ENCODE data around the gene CST3. TPM values are rescaled to one million over a fixed set of nuclear protein-coding genes. Genes with fewer than 3 reads are reported as not detected.

The CST3 gene
- total RNA-seq, 4 donors from 2014 or later: 951 to 1,877 (median 1,344) TPM

GRCh38 chr20:23602699-23603098 lies 35.1 kb downstream of the CST3 start:
- 80 to 83% methylated on average over 1 of the region's 6 CpGs for WGBS, 2 donors (ENCODE audit: low coverage in 1 of 2)
- Histone ChIP-seq H3K4me3 (no peak overlapping the region), H3K9me3 (no peaks in the 10 kb centered on the region), H3K27ac (peak overlapping the region in 3 of 4 donors; percentile 14 to 23 (median 22)), H3K27me3 (no peaks in the 10 kb centered on the region), H3K4me1 (peaks cover 0 to 48% (median 3%) of the 10 kb centered on the region in 3 donors), H3K36me3 (no peaks in the 10 kb centered on the region)
- TF ChIP-seq POLR2A (IDR thresholded peaks at IDR 0.05) (no peak), EP300 (IDR thresholded peaks at IDR 0.05) (no peak)
- ATAC-seq: no peak

GRCh38 chr20:23602241-23602640 lies 35.5 kb downstream of the CST3 start:
- Histone ChIP-seq H3K9me3 (no peaks in the 10 kb centered on the region), H3K36me3 (no peaks in the 10 kb centered on the region), H3K4me3 (no peak overlapping the region), H3K4me1 (peaks cover 0 to 45% (median 3%) of the 10 kb centered on the region in 3 donors), H3K27ac (peak overlapping the region in 3 of 4 donors; percentile 14 to 23 (median 22)), H3K27me3 (no peaks in the 10 kb centered on the region)
- WGBS, 2 donors (ENCODE audit: low coverage in 1 of 2): 50% methylated on average over 1 of the region's 2 CpGs; no CpG with 5 or more reads in 1 of the 2 donors
- TF ChIP-seq POLR2AphosphoS5 (IDR thresholded peaks at IDR 0.05): no peak
- no peak for TF ChIP-seq EP300 (IDR thresholded peaks at IDR 0.05)
- no peak for TF ChIP-seq POLR2A (IDR thresholded peaks at IDR 0.05)
- TF ChIP-seq CTCF (IDR thresholded peaks at IDR 0.05): no peak
- ATAC-seq: no peak

- 46 to 68% methylated on average over 2 to 3 of the region's 4 CpGs for WGBS, 2 donors (ENCODE audit: low coverage in 1 of 2)
- Histone ChIP-seq H3K27me3 (no peaks in the 10 kb centered on the region), H3K4me1 (peaks cover 0 to 39% (median 3%) of the 10 kb centered on the region in 3 donors), H3K36me3 (no peaks in the 10 kb centered on the region), H3K9me3 (no peaks in the 10 kb centered on the region), H3K4me3 (no peak overlapping the region), H3K27ac (peak overlapping the region in 1 of 4 donors; percentile 7)
- TF ChIP-seq CTCF (IDR thresholded peaks at IDR 0.05) (no peak), POLR2AphosphoS5 (IDR thresholded peaks at IDR 0.05) (no peak), EP300 (IDR thresholded peaks at IDR 0.05) (no peak), POLR2A (IDR thresholded peaks at IDR 0.05) (no peak)
- no peak for ATAC-seq
These were observed 36.0 kb downstream of the CST3 start for GRCh38 chr20:23601715-23602114.

- H3K27ac ChIP-seq: no peak overlapping the region
- H3K36me3 ChIP-seq: no peaks in the 10 kb centered on the region
- TF ChIP-seq EP300 (IDR thresholded peaks at IDR 0.05) (no peak), POLR2A (IDR thresholded peaks at IDR 0.05) (no peak), POLR2AphosphoS5 (IDR thresholded peaks at IDR 0.05) (no peak), CTCF (IDR thresholded peaks at IDR 0.05) (no peak)
- no peak overlapping the region for H3K4me3 ChIP-seq
- no peaks in the 10 kb centered on the region for H3K27me3 ChIP-seq
- no peak for ATAC-seq
- no peaks in the 10 kb centered on the region for H3K9me3 ChIP-seq
- peaks cover 0 to 32% (median 3%) of the 10 kb centered on the region in 3 donors for H3K4me1 ChIP-seq
These were observed 39.3 kb downstream of the CST3 start for GRCh38 chr20:23598481-23598880.

GRCh38 chr20:23596579-23597250 lies 41.0 kb downstream of the CST3 start:
- WGBS, 2 donors (ENCODE audit: low coverage in 1 of 2): 38 to 46% methylated on average over 2 of the region's 2 CpGs
- no peaks in the 10 kb centered on the region for H3K9me3 ChIP-seq
- no peak for TF ChIP-seq POLR2A (IDR thresholded peaks at IDR 0.05)
- TF ChIP-seq CTCF (IDR thresholded peaks at IDR 0.05): no peak
- no peak for TF ChIP-seq EP300 (IDR thresholded peaks at IDR 0.05)
- no peak for TF ChIP-seq POLR2AphosphoS5 (IDR thresholded peaks at IDR 0.05)
- H3K27ac ChIP-seq: no peak overlapping the region
- H3K27me3 ChIP-seq: no peaks in the 10 kb centered on the region
- H3K36me3 ChIP-seq: no peaks in the 10 kb centered on the region
- no peak overlapping the region for H3K4me3 ChIP-seq
- H3K4me1 ChIP-seq: peaks cover 0 to 19% (median 0%) of the 10 kb centered on the region in 3 donors
- no peak for ATAC-seq

Measured in gastroesophageal sphincter (tissue), 4 donors.